RPMI8226 (cell line): Measurements from ENCODE around the gene LSM3.

Experiments used
- DNase-seq: peaks from one replicate; pipeline ENCODE4 v3.0.0-alpha.2; 2015

LSM3 gene

GRCh38 chr3:14143271-14144225, 35.1 kb upstream of the LSM3 start:
- DNase-seq, result no peak

- peak; percentile 80 for DNase-seq
These were observed 34.1 kb upstream of the LSM3 start for GRCh38 chr3:14144423-14145075.

DNA sequence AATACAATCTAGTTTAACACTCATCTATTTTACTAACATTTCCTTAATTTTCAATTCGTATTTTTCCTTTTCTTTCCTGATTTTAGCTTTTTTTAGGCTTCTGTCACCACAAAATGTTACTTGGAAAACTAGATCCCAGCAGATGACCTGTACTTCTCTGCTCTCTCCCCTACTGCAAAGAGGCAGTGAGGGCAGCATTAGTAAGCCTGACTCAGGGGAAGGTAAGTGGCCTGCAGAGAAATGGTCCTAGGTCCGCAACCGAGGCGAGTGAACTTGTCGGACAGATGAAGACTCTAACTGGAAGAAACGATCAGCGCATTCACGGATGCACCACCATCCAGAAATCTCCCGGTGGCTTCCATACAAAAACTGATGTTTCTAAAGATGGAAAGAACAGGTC, 33.4 kb upstream of the LSM3 start:
- no peak for DNase-seq

DNA sequence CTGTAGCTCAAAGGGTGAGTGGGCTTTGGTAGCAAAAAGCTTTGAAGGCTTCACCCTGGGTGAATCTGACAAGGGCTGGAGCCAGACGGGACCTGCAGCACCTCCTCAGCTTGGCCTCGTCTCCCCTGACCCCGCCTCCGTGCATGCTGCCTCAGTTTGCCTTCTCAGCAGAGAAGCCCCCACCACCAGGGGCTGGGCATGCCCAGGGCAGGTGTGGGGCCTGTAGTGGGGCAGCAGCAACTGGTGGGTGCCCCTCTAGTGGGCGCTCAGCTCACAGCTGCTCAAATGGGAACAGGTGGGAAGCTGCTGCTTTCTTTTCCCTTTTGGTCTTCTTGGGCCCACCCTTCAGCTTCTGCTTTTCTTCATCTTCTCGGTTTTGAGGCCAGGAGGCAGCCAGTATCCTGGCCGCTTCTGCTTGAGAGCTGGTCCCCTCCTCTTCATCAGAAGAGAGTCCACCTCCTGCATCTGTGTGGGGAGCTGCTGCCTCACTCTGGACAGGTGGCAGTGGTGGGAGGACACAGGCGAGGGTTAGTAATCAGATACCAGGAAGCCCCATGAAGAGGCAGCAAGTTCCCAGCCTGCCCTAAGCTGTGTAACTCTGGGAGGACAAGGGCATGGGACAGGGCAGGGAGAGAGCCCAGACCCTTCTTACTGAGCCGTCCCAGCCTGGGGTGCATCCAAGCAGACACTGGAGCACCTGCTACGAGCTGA, 32.8 kb upstream of the LSM3 start:
- no peak for DNase-seq

GRCh38 chr3:14146381-14147065, 32.1 kb upstream of the LSM3 start:
- DNase-seq, result no peak

DNA sequence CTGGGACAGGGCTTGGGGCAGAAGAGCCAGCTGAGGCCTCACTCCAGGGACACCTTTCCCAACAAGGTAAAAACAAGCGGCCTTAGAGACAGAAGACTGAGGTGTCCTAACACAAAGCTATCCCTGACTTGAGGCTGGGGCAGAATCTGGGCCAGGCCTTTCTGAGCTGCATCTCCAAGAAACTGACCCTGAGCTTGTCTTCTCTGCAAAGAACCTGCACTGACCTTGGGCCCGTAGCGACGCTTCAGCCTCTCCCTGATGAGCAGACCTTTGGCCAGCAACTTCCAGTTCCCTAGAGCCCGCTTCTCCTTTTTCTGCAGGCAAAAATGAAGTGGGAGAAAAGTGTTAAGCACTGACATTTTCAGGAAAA, 31.6 kb upstream of the LSM3 start:
- no peak for DNase-seq

DNA sequence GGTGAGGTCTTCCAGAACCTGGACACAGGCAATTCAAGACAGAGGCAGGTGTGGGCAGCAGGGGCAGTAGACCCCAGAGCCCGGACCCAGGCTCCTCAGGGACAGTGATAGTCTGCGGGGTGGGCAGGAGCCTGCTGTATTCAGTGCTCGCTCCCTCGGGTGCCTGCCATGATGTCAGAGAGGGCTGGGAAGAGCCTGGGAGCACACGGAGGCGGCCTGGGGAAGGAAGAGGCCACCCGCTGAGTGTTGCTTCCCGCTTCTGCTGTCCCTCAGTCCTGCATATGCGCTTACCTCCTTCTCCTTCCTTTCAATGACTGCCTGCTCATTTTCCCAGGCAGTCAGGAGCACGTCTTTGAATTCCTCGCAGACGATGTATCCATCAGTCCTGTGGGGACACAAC, 31.0 kb upstream of the LSM3 start:
- DNase-seq, result no peak

- no peak for DNase-seq
These were observed 30.3 kb upstream of the LSM3 start for GRCh38 chr3:14148041-14148985.

GRCh38 chr3:14150078-14150477, 28.5 kb upstream of the LSM3 start:
- no peak for DNase-seq

GRCh38 chr3:14150491-14151230, 28.0 kb upstream of the LSM3 start:
- no peak for DNase-seq

GRCh38 chr3:14151471-14152083, 27.0 kb upstream of the LSM3 start:
- no peak for DNase-seq

GRCh38 chr3:14152233-14152962, 26.2 kb upstream of the LSM3 start:
- DNase-seq, result peak; percentile 33

DNA sequence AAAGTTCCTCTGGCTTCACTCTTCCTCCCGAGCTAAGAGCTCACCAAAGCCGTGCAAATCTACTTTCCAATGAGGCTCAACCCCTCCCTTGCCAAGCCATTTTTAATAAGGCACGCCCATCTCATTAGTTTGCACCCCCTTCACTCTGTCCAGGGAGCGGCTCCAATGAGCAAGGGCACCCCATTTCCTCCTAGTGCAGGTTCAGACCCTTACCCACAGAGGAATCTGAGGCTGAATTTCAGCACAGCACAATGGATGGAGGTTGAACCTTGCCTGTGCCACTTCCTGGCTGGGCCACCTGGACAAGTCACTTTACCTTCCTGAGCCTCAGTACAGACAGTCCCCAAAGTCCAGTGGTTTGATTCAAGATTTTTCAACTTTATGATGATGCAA, 25.7 kb upstream of the LSM3 start:
- no peak for DNase-seq

- no peak for DNase-seq
These were observed 25.0 kb upstream of the LSM3 start for GRCh38 chr3:14153663-14154062.

GRCh38 chr3:14154276-14154675, 24.3 kb upstream of the LSM3 start:
- DNase-seq, result no peak

GRCh38 chr3:14154895-14155440, 23.6 kb upstream of the LSM3 start:
- no peak for DNase-seq

- no peak for DNase-seq
These were observed 22.4 kb upstream of the LSM3 start for GRCh38 chr3:14156201-14156600.

GRCh38 chr3:14156843-14157561, 21.6 kb upstream of the LSM3 start:
- DNase-seq, result no peak

DNA sequence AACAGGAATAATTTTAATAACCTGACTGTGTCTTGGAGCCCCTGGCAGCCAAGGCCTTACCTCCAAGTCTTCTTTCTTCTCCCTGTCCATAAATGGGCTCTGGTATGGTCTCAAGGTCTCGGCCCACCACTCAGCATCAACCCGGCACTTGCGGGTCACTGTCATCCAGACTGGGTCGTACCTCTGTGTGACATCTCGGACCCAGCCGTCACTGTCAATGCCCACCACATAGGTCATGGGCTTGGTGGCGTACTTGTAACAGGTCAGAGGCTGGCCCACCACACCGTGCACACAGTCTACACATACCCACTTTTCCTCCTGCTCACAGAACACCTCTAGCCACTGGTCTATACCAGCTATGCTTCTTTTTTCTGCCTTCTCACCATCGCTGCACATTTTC, 20.7 kb upstream of the LSM3 start:
- no peak for DNase-seq
